GM12874 (cell line): ENCODE measurements around the gene THEM5.

ENCODE experiments used
- TF ChIP-seq, protein P1 (sequence below): IDR thresholded peaks from 2 replicates; pipeline ENCODE4 v1.5.1; 2011; ENCODE audit warnings: low read depth, mild to moderate bottlenecking, control low read depth, low read length, moderate library complexity; ENCODE audit not compliant: insufficient read depth

THEM5 gene

DNA sequence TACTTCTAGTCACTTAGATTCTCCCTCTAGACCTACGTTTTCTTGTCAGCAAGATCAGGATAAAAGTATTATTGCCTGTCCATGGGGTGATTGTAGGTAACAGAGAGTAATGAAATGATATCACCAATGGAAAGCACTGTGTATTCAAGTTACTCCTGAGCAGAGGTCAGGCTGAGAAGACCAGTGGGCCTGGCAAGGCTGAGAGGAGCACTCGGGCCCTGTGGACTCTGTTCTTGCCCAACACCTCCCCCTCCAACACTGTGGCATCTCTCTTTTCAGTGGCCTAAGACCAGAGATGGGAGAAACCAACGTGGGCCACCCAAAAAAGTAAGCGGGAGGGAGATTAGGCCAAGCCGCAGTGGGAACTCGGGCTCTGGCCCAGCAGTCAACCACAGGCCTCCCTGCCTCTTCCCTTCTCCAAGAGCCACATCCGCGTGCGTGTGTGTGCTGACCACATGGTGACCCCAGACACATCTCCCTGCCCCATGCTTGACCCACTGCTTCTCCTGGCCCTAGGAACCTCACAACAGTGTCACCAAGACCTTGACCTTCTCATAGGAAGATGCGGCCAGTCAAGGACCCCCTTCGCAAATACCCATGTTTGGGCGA lies 34.2 kb downstream of the THEM5 start:
- TF ChIP-seq, protein P1, sequence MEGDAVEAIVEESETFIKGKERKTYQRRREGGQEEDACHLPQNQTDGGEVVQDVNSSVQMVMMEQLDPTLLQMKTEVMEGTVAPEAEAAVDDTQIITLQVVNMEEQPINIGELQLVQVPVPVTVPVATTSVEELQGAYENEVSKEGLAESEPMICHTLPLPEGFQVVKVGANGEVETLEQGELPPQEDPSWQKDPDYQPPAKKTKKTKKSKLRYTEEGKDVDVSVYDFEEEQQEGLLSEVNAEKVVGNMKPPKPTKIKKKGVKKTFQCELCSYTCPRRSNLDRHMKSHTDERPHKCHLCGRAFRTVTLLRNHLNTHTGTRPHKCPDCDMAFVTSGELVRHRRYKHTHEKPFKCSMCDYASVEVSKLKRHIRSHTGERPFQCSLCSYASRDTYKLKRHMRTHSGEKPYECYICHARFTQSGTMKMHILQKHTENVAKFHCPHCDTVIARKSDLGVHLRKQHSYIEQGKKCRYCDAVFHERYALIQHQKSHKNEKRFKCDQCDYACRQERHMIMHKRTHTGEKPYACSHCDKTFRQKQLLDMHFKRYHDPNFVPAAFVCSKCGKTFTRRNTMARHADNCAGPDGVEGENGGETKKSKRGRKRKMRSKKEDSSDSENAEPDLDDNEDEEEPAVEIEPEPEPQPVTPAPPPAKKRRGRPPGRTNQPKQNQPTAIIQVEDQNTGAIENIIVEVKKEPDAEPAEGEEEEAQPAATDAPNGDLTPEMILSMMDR, result no peak

DNA sequence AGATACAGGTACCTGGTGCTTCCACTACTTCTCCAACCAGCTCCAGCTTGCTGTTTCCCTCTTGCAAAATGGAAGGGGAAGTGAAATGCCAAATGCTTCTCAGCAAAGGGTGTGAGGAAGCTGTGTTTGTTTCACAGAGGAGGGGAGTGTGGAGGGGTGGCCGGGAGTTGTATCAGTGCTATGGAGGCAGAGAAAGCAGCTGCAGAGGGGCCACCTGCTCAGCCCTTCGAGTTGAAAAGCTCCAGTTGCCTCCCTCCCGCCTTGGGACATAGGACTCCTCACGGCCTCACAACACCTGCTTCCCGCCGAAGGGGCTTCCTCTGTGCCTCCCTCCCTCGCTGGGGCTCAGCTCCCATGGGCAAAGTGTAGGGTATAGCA lies 36.2 kb downstream of the THEM5 start:
- TF ChIP-seq, protein P1, result no peak

DNA sequence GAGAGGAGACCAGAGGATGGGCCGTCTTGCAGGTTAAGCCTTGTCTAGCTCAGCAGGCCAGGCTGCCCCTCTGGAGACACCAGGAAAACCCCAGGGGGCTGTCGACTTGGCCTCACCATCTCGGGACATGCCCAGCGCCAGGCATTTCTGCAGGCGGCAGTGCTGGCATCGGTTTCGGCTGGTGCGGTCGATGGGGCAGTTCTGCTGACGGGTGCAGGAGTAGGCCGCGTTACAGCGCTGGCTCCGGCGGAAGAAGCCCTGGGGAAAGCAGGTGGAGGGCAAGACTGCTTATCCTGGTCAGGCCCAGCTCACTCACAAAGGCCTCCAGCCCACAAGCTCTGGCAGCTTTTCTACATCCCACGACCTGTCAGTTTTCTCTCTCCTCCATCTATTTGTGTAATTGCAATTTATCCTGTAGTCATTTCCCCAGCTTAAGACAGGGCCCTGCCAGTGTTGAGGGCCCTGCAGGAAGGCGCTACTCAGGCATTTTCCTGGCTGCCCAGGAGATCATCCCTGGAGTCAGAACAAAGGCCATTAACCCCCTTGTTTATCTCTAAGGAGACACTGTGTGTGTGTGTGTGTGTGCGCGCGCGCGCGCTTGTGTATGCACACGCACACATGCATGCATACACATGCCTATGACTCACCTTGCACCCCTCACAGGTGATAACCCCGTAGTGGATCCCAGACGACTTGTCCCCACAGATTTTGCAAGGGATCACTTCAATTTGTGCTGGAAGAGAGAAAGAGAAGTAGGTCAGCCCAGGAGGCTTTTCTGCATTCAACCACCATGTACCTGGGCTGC lies 36.8 kb downstream of the THEM5 start:
- TF ChIP-seq, protein P1, result no peak

DNA sequence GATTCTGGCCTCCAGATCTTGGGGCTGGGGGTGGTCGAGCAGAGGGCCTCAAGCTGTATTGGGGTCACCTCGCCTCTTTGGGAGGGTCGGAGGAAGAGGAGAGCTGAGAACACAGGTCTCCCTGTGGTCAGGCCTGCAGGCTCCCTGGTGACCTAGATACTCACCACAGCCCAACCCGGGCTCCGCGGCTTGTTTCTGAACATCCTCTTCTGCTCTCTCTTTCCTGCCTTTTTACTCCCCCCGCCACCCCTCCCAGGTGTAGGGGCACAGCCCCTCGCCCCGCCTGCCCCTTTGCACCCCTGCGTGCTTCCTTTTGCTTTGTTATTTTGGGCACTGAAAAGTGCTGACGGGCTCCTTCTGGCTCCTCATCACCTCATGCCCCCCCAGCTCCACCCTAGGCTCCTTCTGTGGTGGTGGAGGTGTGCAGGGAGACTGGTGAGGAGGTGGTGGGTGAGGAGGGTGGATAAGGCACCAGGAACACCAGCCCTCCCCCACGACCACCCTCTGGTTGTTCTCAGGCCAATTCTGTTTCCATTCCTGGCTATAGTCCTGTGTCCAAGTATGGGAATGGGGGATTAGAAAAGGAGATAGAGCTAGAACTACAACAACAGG lies 37.7 kb downstream of the THEM5 start:
- TF ChIP-seq, protein P1, result no peak

DNA sequence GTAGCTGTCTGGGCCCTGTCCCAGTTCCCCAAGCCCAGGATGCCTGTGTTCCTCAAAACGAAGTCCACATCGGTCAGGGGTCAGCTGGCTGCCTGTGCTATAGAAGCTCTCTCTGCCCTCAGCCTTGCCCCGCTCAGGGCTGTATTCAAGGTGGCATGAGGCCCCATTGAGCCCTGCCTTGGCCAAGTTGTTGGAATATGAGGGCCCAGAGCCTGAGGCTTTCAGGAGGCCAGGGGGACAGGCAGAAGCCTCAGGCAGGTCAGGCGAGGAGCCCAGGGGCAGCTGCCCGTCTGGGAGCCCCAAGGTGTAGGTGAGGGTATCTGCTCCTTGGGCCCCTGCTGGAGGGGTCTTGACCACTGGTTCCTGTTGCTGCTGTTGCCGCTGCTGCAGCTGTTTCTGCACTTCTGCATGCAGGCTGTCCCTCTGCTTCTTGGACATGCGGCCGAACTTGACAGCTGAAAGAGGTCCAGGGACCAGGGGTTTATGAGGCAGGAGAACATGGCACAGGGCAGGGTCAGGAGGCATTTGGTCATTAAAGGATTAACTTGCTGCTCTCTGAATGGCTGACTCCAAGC lies 38.5 kb downstream of the THEM5 start:
- TF ChIP-seq, protein P1, result no peak

DNA sequence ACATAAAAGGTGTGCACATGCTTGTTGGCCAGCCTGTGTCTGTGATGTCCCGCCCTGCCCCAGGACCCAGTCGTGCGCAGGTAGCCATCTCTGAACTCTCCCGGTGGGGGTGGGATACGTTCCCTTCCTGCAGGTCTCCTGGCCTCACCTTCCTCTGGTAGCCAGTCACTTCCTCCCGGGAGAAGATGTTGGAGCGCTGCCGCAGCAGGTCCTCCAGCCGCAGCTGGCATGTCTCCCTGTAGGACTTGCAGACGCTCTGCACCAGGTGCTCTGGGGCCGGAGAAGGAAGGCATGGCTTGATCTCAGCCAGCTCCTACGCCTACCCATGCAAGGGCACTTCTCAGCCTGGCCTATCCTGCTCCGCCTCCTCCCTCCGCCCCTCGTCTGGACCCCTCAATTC lies 39.1 kb downstream of the THEM5 start:
- TF ChIP-seq, protein P1, result no peak

DNA sequence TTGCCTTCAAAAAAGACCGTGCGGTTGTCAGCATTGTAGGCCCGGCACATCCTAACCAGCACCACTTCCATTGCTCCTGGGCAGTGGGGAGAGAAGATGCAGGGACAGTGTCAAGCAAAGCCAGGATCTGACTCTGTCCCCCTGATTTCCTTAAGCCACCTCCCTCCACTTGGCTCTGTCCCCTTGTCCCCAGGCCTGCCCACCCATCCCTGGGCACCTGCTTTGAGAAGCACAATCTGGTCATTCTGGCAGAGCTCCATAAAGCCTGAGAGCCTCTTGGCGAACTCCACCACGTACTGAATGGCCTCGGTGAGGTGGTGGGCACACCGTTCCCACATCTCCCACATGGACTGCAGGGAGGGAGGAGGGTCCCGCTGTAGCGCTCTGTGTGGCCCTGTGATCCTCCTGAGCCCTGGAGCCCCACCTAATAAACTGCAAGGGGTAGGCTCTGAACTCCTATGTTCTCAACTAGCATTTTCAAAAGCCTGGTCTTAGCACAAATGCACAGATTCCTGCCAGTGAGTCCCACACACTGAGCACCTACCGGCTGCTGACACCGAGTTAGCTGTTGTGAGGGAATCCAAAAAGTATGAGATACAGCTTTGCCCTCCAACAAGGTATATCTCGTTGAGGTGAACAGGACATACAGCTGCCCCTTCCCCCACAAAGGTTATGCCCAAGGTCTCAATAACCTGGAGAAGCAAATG lies 40.1 kb downstream of the THEM5 start:
- TF ChIP-seq, protein P1, result no peak
